Renal cortical epithelial cell (primary cell): ENCODE results near the gene GUCD1. TPM values are rescaled to one million over a fixed set of nuclear protein-coding genes. Genes with fewer than 3 reads are reported as not detected.
"Not testable (repeated sequence)": the region's sequence is repeated elsewhere in the genome, so short reads cannot be mapped to it uniquely, and the experiment has no call there.

Source experiments
- DNase-seq: peaks from one replicate; pipeline ENCODE4 v3.0.0-alpha.2; 2011; ENCODE audit warnings: low read depth
- total RNA-seq: library from RNA; depleted of rRNA; stranded (reverse); fragments of >200 nt; gene quantifications from 2 replicates; pipeline ENCODE4 v1.2.3, GENCODE V29; 2014

GUCD1 gene
- total RNA-seq, 1 donor from 2014 or later = 129 TPM

DNA sequence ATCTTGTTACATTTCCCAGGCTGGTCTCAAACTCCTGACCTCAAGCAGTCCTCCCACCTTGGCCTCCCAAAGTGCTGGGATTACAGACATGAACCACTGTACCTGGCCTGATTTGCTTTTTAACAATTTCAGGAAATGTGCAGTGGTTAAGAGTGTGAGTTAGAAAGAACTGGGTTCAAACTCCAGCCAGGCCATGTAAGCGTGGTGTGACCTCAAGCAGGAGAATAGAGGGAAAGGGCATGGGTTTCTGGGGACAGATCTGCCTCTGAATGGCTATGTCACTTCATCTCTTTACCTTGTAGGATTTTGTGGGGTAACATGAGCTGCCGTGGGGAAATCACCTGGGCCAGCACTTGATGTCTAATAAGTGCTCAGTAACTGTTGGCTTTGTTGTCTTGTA lies 10.1 kb upstream of the GUCD1 start:
- DNase-seq = no peak

DNA sequence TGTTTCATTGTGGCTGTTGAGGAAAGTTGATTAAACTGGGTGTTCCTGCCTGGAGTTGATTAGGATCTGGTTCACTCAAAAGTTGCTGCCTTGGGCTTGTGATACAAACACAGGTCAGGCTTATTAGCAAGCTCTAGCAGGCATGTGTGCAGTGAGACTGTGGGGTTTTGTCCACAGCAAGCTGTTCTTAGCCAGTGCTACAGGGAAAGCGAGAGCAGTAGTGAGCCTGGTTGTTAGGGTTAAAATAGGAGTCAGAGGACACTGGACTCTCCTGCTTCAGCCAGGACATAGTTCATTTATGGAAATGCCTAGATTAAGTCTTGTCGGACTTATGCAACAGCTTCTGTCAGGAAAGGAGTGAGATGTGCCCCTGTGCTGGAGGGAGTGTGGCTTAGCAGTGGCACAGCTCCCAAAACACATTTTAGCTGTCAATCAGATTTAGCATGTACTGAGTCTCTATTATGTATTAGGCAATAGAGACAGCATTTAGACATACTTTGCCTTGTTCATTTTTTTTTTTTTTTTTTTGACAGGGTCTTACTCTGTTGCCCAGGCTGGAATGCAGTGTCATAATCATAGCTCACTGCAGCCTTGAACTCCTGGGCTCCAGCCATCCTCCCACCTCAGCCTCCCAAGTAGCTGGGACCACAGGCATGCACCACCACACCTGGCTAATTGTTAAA lies 9.6 kb upstream of the GUCD1 start:
- DNase-seq = no peak

DNA sequence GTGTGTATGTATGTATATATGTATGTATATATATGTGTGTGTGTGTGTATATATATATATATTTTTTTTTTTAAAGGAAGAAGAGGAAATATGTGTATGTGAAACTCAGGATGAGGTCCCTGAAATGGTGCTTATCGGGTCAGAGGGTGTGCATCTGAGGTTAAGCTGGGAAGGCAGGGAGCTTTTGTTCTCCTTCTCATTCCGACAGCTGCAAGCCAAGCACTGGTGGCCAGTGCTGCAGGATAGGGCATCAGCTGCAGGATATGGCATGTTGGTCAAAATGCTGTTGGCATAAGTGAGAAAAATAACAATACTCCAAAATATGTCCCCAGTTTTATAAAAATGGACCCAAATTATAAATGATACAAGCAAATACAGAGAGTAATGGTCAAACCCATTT lies 8.3 kb upstream of the GUCD1 start:
- DNase-seq = no peak

DNA sequence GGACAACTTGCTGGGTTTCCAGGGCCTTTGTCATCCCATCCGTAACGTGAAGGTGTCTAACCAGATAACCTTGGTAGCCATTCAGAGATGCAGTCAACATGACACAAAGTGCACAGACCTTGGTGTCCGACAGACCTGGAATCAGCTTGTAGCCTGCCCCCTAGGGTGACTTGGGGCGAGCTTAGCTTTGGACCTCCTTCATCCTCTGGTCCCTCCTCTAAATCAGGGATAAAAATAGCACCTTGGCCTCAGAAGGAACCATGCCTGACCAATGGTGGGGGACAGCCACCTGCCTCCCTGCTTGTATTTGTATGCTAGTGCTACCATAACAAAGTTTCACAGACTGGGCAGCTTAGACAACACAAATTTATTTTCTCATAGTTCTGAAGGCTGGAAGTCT lies 4.5 kb upstream of the GUCD1 start:
- DNase-seq = no peak

DNA sequence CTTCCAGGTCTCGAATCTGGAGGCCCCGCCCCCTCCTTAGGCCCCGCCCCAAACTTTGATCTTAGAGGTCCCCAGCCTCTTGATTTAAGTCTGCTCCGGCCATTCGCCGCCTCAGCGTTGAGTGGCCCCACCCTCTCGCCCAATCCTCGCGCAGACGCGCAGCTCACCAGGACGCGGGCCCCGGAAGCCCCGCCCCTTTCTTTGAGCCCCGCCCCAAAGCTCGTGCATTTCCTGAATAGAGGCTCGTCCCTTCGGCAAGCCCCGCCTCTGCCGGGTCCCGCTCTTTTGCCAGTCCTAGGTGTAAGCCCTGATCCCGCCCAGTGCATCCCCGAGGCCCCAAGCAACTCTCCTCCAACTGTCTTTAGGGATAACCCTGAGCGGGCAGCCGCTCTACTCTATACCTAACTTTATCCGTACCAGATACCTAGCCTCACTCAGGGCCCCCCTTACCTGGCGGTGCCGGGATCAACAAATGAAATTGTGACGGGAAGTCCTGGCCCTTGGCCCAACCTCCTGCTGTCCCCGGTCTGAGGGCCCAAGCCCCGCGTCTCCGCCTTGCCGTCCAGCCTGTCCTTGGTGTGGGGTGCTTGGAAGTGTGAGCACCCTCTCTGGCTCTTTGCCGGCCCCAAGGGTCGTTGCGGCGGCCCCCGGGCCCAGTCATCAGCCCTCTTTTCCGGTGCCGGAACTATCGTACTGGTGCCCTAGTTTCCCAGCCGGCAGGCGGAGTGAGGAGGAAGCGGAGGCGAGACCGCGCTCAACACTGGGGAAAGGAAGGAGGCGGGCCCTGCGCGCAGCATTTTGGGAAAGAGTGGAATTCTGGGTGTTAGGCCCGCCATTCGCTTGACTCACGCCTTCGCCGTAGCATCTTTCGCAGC lies 464 bp upstream of the GUCD1 start, which contains the start of gene SNRPD3:
Gene SNRPD3, plus strand, starts transcription at position 835 of the 875 bp plus-strand sequence. CDS start 1,676 bp downstream, outside the sequence.
- peak; percentile 94 for DNase-seq

DNA sequence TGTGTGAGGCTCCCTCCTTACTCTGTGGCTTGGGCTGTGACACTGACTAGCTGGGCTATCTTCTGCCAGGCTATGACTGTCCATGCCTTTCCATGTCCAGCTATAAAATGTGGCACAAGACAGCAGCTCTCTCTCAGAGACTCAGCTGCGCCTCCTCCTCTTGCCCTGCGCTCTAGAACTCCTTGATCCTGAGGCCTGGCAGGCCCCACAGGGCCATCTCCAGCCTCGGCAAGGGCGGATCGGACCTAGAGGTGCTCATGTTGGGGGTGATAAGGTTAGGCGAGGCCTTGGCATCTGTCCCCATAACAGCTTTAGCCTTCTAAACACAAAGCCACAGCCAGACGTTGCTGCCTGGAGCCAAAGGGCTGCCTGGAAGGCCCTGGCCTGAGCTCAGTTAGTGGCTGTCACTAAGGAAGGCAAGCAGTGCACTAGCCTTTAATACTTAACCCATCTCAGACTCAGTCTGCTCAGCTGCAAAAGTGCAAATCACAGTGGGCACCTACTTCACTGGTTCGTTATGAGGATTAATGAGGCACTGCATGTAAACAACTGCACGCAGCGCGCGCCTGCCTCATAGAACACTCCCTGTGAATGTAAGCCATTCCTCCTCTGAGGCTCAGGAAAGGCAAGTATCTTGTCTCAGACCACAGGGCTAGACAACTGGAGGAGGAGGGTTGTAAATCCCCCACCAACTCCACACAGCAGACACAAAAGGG lies 1.2 kb downstream of the GUCD1 start:
- DNase-seq = peak; percentile 49

DNA sequence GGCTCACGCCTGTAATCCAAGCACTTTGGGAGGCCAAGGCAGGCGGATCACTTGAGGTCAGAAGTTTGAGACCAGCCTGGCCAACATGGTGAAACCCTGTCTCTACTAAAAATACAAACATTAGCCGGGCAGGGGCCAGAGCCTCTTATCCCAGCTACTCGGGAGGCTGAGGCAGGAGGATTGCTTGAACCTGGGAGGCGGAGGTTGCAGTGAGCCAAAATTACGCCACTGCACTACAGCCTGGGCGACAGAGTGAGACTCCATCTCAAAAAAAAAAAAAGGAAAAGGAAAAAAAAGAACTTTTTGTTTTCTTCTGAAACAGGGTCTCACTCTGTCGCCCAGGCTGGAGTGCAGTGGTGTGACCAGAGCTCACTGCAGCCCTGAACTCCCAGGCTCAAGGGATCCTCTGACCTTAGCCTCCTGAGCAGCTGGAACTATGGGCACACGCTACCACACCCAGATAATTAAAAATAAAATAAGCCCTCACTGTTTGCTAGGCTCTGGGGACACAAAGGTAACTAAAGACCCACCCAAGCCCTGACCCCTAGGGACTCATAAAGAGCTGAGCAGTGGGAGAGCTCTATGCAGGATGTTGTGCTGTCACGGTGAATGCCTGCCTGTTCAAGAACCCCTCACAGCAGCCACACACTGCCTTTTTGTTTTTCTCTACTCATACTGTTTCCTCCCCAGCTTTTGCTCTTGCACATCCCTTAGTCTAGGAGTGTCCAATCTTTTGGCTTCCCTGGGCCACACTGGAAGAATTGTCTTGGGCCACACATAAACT lies 2.2 kb downstream of the GUCD1 start:
- DNase-seq = not testable (repeated sequence)

DNA sequence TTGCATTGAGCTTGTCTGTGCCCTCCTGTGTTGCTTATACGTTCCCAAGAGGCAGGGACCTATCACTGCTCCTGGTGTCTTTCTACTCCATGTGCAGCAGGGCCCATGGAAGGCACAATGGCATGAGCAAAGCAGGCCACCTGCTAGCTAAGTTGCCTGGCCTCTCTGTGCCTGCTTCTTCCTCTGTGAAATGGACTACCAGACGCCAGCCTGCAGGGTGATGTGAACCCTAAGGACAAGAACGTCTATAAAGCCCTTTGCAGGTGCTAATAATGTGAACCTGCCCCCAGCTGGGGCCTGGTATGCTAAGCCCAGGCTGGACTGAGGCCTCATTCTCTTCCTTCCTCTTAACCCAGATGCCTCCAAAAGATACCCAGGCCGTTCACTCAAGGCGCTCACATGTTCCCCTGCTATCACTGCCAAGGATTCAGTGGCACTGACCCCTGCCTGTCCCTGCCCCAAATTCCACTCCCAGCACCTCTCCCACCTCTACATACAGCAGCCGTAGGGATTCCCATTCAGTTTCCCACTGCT lies 4.0 kb downstream of the GUCD1 start:
- no peak for DNase-seq

DNA sequence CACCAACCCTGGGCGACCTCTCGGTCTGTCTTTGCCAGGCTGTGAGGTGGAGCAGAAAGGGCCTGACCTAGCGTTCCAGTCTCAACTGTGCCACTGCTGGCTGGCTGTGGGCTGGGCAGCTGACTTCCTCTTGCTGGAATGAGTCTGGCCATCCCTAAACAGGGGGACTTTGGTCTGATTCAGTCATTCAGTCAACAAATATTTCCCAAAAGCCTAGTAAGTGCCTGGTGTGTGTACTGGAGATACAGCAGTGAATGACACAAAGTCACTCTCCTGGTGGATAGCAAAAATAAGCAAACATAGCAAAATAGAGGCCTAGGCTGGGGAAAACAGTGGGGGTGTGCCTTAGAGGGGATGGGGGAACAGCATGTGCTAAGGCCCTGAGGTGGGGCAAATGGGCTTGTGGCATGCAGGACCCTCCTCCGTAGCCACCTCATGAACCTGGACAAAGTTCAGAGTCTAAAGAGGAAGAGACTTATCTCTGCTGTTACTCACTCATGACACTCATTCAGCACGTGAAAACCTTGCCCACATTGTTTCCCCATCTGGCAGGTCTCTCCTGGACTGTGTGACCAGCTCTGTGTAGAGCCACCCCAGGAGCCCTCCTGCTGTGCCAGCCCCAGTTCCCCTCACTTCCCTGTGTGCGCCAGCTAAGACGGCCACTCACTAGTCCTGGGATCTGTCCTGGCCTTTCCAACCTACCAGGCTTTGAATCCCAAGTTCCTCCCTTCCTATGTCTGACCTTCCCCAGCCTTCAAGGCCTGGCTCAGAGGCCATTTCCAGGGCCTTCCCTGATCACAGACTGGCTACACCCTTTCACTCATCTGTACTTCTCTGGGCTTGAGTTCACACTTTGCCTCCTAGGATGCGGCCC lies 4.7 kb downstream of the GUCD1 start:
- peak; percentile 86 for DNase-seq

DNA sequence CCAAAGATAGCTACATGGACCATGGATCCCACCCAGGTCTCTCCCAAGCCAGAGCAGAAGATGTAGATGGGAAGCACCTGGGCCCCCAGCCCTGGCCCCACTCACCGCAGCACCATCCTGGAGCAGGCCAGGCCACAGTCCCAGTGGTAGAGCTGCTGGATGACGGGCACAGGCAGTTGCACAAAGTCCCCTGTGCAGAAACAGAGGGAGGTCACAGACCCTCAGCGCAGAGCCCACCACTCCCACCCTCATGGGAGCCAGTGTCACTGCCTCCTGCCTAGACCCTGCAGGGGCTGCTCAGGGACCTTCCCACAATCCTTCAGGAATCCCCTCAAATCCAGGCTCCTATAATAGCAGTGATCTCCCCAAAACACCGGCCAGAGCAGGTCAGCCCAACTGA lies 6.1 kb downstream of the GUCD1 start:
- DNase-seq = no peak

DNA sequence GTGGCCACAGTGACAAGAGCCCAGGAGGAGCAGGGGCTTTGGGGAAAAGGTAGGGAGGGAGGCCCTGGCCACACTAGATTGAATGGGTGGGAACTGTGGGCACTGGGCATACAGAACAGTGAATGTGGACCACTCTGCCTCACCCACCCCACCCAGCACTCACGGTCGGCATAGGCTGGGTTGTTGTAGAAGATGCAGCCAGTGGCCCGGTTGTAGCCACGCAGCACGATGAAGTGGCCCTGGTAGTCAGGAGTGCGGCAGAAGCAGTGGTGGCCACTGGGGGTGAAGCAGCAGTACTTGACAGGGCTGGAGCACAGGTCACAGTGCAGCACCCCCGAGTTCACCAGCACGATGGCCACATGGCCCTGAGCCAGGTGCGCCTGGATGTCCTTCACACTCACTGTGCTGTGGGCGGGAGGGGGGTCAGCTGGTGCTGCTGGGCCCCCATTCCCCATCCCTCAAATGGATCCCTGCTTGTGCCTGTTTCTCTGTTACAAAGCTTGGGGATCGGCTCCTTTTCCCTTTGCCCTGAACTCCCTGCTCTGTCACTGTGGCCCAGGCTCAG lies 11.2 kb downstream of the GUCD1 start:
- no peak for DNase-seq

DNA sequence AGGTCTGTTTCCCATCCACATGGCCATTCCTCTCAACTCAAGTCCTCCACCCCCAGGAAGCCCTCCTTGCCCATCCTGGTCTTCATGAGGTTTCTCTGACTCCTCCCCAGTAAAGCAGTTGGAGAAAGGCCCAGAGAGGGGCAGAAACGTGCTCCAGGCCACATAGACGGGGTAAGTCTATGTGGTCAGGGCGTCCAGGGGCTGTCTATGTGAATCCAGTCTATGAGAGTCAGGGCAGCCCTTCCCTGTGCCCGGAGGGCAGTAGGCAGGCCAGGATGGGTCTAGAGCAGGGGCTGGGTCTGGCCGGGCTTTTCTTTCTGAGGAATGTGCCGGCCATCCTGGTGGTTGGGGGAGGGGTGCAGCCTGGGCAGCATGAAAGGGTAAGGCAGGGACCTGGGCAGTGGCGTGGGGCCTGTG lies 11.7 kb downstream of the GUCD1 start:
- no peak for DNase-seq

DNA sequence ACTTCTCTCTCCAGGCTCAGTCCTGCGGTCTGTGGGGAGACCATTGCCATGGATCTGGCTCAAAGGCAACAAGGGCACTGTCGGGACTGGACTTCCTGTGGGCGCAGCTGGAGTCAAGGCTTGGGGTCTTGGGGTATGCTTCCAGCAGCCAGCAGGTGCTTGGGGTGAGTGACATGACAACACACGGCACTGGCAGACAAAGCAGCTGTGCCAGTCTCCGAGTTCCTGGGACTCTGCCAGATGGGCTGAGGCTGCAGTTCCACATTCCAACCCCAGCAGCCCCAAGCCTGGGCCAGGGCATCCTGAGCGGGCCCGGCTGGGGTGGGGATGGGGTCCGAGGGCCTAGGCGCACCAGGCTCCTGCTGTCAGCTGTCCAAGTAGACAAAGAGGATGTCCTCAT lies 12.3 kb downstream of the GUCD1 start:
- no peak for DNase-seq

DNA sequence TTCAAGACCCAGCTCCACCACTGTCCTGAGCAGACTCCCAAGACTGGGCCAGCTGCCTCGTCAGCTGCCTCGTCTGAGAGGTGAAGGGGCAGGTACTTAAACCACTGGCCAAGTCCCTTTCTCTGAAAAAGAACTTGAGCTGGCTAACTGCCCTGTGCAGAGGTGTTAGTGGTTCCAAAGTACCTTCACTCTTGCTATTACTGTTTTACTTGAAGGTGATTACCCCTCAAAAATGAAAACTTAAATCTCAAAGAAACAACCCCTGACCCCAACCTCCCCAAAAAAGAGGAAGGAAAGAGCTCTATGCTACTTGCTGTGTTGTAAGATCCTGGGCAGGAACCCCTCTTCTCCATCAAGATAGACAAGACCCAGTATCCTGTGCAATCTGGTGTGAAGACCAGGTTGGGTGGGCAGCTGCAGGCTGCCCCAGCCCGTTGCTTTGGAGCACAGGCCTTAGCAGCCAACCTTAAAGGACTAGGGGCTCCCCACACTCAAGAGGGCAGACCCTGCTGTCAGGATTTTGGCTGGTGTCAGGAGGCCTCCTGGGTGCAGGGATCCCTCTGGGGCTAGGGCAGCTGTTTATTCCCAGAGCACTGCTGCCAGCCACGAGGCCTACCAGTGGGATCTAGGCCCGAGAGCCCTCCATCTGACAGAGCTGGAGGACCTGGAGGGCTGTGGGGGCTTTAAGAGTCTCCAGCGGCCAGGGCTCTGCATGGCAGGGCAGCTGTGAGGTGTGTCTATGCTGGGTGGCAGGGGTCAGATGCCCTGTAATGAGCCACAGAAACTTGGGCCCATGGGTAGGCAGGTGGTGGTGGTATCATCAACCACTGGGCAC lies 13.0 kb downstream of the GUCD1 start:
- DNase-seq = no peak

DNA sequence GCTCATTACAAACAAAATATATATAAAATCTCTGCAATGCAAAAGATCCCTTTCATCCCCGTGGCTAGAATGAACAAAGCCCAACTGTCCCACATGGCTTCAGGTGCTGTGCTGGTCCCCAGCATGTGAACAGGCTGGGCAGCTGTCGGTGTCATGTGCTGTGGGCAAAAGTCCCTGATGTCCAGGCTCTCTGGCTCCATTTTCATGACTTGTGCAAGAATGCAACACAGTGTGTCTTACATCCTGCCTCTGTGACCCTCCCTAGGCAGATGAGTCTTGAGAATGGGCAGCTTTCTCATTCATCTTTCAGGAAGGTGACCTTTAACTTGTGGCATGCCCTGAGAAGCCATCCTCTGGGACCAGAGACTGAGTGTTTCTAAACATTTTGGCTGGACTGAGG lies 14.5 kb downstream of the GUCD1 start:
- no peak for DNase-seq

DNA sequence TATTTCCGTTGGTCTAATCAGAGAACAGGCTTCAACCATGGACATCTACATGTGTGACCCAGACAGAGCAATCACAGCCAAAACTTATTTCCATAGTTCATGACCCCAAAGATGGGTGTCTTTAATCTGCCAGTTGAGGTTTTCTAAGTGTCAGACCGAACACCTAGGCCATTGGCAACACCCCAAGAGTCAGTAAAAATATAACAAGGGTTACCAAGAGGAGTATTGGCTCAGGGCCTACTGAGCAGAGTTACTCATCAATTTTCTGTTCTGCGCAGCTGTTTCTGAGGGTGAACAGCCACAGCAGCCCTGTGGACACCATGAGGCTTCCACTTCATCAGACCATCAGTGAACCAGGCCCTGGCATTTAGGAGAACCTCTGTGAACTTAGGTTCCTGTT lies 18.8 kb downstream of the GUCD1 start:
- DNase-seq = peak; percentile 60

DNA sequence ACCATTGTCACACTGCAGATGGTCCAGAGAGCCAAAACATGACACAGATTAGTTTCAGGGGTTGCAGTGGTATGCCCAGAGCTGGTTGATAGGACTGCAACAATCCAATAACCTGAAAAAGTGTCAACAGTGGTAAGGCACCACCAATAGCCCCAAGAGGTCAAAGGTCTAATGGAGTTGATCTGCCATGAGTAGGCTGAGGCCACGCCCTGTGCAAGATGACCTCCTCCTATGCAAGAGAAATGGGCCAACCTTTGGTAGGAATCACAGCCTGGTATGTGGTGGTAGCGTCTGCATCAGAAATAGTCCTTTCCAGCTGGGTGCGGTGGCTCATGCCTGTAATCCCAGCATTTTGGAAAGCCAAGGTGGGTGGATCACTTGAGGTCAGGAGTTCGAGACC lies 19.6 kb downstream of the GUCD1 start:
- DNase-seq = no peak

DNA sequence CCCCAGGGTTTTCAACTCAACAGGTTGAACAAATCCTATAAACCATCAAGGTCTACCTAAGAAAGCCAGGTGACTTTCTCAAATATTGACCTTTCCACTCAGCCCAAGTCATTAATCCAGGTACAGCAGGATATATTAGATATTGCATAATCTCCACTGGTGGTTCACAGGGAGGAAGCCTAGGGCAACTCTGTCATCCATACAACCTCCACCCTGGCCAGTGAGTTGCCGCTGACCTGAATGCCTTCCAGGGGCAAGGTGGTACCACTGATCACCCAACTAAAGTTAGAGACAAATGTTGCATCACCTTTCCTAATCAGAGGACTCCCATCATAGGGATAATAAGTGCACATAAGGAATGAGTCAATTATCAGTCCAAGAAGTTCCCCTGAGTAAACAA lies 22.9 kb downstream of the GUCD1 start:
- no peak for DNase-seq

DNA sequence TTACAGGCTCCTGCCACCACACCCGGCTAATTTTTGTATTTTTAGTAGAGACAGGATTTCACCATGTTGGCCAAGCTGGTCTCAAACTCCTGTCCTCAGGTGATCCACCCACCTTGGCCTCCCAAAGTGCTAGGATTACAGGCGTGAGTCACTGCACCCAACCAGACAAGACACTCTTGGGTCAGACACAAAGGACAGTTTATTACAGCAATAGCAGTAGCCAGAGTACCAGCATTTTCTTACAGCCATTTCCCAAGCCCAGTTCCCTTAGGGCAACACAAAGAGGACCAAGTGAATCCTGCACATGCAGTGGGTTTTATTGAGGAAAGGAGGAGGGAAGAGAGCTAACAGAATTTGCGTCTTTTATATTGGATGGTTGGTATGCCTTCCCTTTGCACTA lies 24.0 kb downstream of the GUCD1 start:
- DNase-seq = not testable (repeated sequence)
